MM.1S (cell line): ENCODE measurements around the gene ABCD1.
"Not testable (repeated sequence)": the region's sequence is repeated elsewhere in the genome, so short reads cannot be mapped to it uniquely, and the experiment has no call there.

ENCODE experiments used
- DNase-seq: peaks from one replicate; pipeline ENCODE4 v3.0.0-alpha.2; 2015
- H2AFZ ChIP-seq: fragments of 300-600 bp; sonication (generic); 2 replicates; pipeline ENCODE4 v1.6.0; 2016; ENCODE audit warnings: antibody characterized with exemption, low read length
- H3F3A ChIP-seq: fragments of 300-600 bp; sonication (generic); 2 replicates; pipeline ENCODE4 v1.6.1; 2016; ENCODE audit warnings: mild to moderate bottlenecking, antibody characterized with exemption, low read length, moderate library complexity, mixed read lengths; ENCODE audit not compliant: insufficient read depth
- H3K27ac ChIP-seq: fragments of 300-600 bp; sonication (generic); 2 replicates; pipeline ENCODE4 v1.5.1; 2016; ENCODE audit warnings: mild to moderate bottlenecking, low read length
- H3K27me3 ChIP-seq: fragments of 300-600 bp; sonication (generic); replicated peaks from 2 replicates; pipeline ENCODE4 v1.6.0; 2016; ENCODE audit warnings: low read length; ENCODE audit not compliant: insufficient read depth
- H3K36me3 ChIP-seq: fragments of 300-600 bp; sonication (generic); replicated peaks from 2 replicates; pipeline ENCODE4 v1.6.1; 2016; ENCODE audit warnings: mild to moderate bottlenecking, low read length, mixed read lengths; ENCODE audit not compliant: insufficient read depth
- H3K4me1 ChIP-seq: fragments of 300-600 bp; sonication (generic); 2 replicates; pipeline ENCODE4 v1.6.1; 2016; ENCODE audit warnings: low read length, mixed read lengths
- H3K4me2 ChIP-seq: fragments of 300-600 bp; sonication (generic); 2 replicates; pipeline ENCODE4 v1.6.0; 2016; ENCODE audit warnings: low read depth, low read length
- H3K4me3 ChIP-seq: fragments of 300-600 bp; sonication (generic); 2 replicates; pipeline ENCODE4 v1.5.1; 2016; ENCODE audit warnings: low read length, mixed read lengths
- H3K79me2 ChIP-seq: fragments of 300-600 bp; sonication (generic); 2 replicates; pipeline ENCODE4 v1.6.1; 2016; ENCODE audit warnings: mixed run types, low read length, mixed read lengths
- H3K9ac ChIP-seq: fragments of 300-600 bp; sonication (generic); 2 replicates; pipeline ENCODE4 v1.6.1; 2016; ENCODE audit warnings: low read length, mixed read lengths
- H3K9me2 ChIP-seq: fragments of 300-600 bp; sonication (generic); replicated peaks from 2 replicates; pipeline ENCODE4 v1.6.1; 2016; ENCODE audit warnings: mild to moderate bottlenecking, low read length, mixed read lengths; ENCODE audit not compliant: insufficient read depth
- H3K9me3 ChIP-seq: fragments of 300-600 bp; sonication (generic); replicated peaks from 2 replicates; pipeline ENCODE4 v1.6.1; 2016; ENCODE audit warnings: mild to moderate bottlenecking, low read length, mixed read lengths; ENCODE audit not compliant: insufficient read depth
- H4K20me1 ChIP-seq: fragments of 300-600 bp; sonication (generic); 2 replicates; pipeline ENCODE4 v1.6.1; 2016; ENCODE audit warnings: mild to moderate bottlenecking, low read length, moderate library complexity, mixed read lengths; ENCODE audit not compliant: insufficient read depth
- CTCF ChIP-seq: fragments of 300-600 bp; sonication (generic); IDR thresholded peaks from 2 replicates; pipeline ENCODE4 v1.5.1; 2016; ENCODE audit warnings: antibody characterized with exemption, low read length, mixed read lengths
- EZH2 ChIP-seq: fragments of 300-600 bp; sonication (generic); optimal IDR thresholded peaks from 2 replicates; pipeline ENCODE3; 2017; ENCODE audit warnings: low read depth, mild to moderate bottlenecking, antibody characterized with exemption, low read length, mixed read lengths
- EZH2phosphoT487 ChIP-seq: fragments of 300-600 bp; sonication (generic); IDR thresholded peaks from 2 replicates; pipeline ENCODE4 v1.6.1; 2018; ENCODE audit warnings: antibody characterized with exemption, low read length

The ABCD1 gene

GRCh38 chrX:153743468-153744209 is 19.0 kb downstream of the ABCD1 start:
- H3K4me1 ChIP-seq, H3K4me2 ChIP-seq, H2AFZ ChIP-seq, H3K9me3 ChIP-seq, H3K4me3 ChIP-seq, H3K9me2 ChIP-seq, H3K36me3 ChIP-seq, H3K27me3 ChIP-seq, H3K9ac ChIP-seq, H3K27ac ChIP-seq, H3F3A ChIP-seq, H4K20me1 ChIP-seq, H3K79me2 ChIP-seq, DNase-seq: not testable (repeated sequence)

GRCh38 chrX:153744210-153745066 is 19.8 kb downstream of the ABCD1 start:
- Histone ChIP-seq H3K4me2 (no peak overlapping the region), H3K27ac (no peak overlapping the region), H4K20me1 (no peaks in the 10 kb centered on the region), H3K9me3 (no peaks in the 10 kb centered on the region), H3K9ac (no peak overlapping the region), H3K4me3 (no peak overlapping the region), H3K9me2 (no peaks in the 10 kb centered on the region), H3K79me2 (no peaks in the 10 kb centered on the region), H2AFZ (no peak overlapping the region), H3F3A (no peaks in the 10 kb centered on the region), H3K27me3 (no peaks in the 10 kb centered on the region), H3K4me1 (no peaks in the 10 kb centered on the region), H3K36me3 (no peaks in the 10 kb centered on the region)
- TF ChIP-seq CTCF (no peak), EZH2phosphoT487 (no peak), EZH2 (no peak)
- DNase-seq, result no peak

- H3F3A ChIP-seq, H2AFZ ChIP-seq, H3K27ac ChIP-seq, H3K27me3 ChIP-seq, H3K9me2 ChIP-seq, H3K36me3 ChIP-seq, H4K20me1 ChIP-seq, H3K4me2 ChIP-seq, H3K79me2 ChIP-seq, DNase-seq, H3K4me3 ChIP-seq, H3K9ac ChIP-seq, H3K4me1 ChIP-seq, H3K9me3 ChIP-seq: not testable (repeated sequence)
These were observed 20.4 kb downstream of the ABCD1 start for GRCh38 chrX:153745067-153745433.

- TF ChIP-seq EZH2phosphoT487 (no peak), EZH2 (no peak), CTCF (no peak)
- no peaks in the 10 kb centered on the region for H3F3A ChIP-seq
- H3K4me2 ChIP-seq, result no peak overlapping the region
These were observed 21.7 kb downstream of the ABCD1 start for GRCh38 chrX:153746359-153746758.

GRCh38 chrX:153746991-153747390 is 22.3 kb downstream of the ABCD1 start:
- H3K27ac ChIP-seq, H3K36me3 ChIP-seq, H3K4me1 ChIP-seq, H4K20me1 ChIP-seq, H3K4me2 ChIP-seq, H3K9me2 ChIP-seq, H3F3A ChIP-seq, H3K79me2 ChIP-seq, H3K4me3 ChIP-seq, H3K27me3 ChIP-seq, H3K9me3 ChIP-seq, H2AFZ ChIP-seq, DNase-seq, H3K9ac ChIP-seq: not testable (repeated sequence)

More at GRCh38 chrX:153746359-153746758, 21.7 kb downstream of the ABCD1 start:
- Histone ChIP-seq H3K9me3 (no peaks in the 10 kb centered on the region), H3K27ac (no peak overlapping the region), H3K9ac (no peak overlapping the region), H3K4me1 (no peaks in the 10 kb centered on the region), H3K79me2 (no peaks in the 10 kb centered on the region), H3K9me2 (no peaks in the 10 kb centered on the region), H4K20me1 (no peaks in the 10 kb centered on the region), H3K27me3 (no peaks in the 10 kb centered on the region), H3K4me3 (no peak overlapping the region), H2AFZ (no peak overlapping the region), H3K36me3 (no peaks in the 10 kb centered on the region)
- no peak for DNase-seq

- H3K9me3 ChIP-seq, H3K9me2 ChIP-seq, H3K9ac ChIP-seq, H3K4me1 ChIP-seq, H4K20me1 ChIP-seq, H3K4me2 ChIP-seq, H3K27me3 ChIP-seq, H3K79me2 ChIP-seq, H3F3A ChIP-seq, H3K27ac ChIP-seq, H2AFZ ChIP-seq, H3K4me3 ChIP-seq, H3K36me3 ChIP-seq, DNase-seq: not testable (repeated sequence)
These were observed 24.4 kb downstream of the ABCD1 start for GRCh38 chrX:153749017-153749416.
